Left ventricle myocardium inferior (tissue), 1 donor: Measurements from ENCODE around the gene MAOB. TPM values are rescaled to one million over a fixed set of nuclear protein-coding genes. Genes with fewer than 3 reads are reported as not detected.
A peak's percentile ranks its signal among the peaks of the same experiment; 100 is the strongest.

ENCODE experiments used
- DNase-seq: peaks from one replicate; pipeline ENCODE4 v3.0.0-alpha.2; 2020
- H3K27ac ChIP-seq: fragments of 200-600 bp; replicated peaks from 2 replicates; pipeline ENCODE4 v1.8.0; 2021
- H3K27me3 ChIP-seq: fragments of 200-600 bp; 2 replicates; pipeline ENCODE4 v1.8.0; 2021; ENCODE audit warnings: low read depth
- H3K36me3 ChIP-seq: fragments of 200-600 bp; 2 replicates; pipeline ENCODE4 v1.8.0; 2021
- H3K4me1 ChIP-seq: fragments of 200-600 bp; 2 replicates; pipeline ENCODE4 v1.8.0; 2021
- H3K4me3 ChIP-seq: fragments of 200-600 bp; 2 replicates; pipeline ENCODE4 v1.8.0; 2021; ENCODE audit warnings: mild to moderate bottlenecking, moderate library complexity
- H3K9me3 ChIP-seq: fragments of 200-600 bp; replicated peaks from 2 replicates; pipeline ENCODE4 v1.8.0; 2021
- intact Hi-C: fragments of 100-400 bp; cut with micrococcal nuclease; formaldehyde crosslinking; loops from one replicate; pipeline ENCODE4 v1.11.0; 2022
- total RNA-seq: library from RNA; stranded (reverse); fragmentation: NEBNext Ultra II Directional; extraction: Animal tissue kit (Norgen Biotek cat#: 25700); gene quantifications from one replicate; pipeline ENCODE4 v1.2.1, GENCODE V29; 2021
- TF ChIP-seq, protein P1 (sequence below): fragments of 200-600 bp; IDR thresholded peaks from 2 replicates; pipeline ENCODE4 v1.8.0; 2021; ENCODE audit warnings: antibody characterized with exemption, mild to moderate bottlenecking, borderline replicate concordance
- donor health status: DM: no; HTN: yes; CAD: no; lungs with severe emphysema.

Gene MAOB
- total RNA-seq, 1 donor from 2014 or later: 157 TPM

DNA sequence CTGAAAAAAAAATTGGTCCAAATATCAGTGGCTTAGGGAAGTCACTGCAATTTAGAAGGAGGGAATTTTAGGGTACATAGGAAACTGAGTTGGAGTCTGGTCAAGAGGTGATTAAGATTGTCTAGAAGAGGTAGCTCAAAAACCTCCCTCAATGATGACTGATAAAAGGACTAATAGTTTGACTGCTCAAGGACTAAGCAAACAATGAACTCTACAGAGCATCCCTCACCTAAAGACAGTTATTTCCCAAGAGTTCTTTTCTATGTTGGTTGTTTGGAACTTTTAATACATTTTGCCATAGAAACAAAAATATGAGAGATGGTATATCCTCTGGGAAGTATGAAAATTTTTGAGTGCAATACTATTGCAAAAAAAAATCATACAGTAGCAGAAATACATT is 35.7 kb downstream of the MAOB start:
- Histone ChIP-seq H3K27ac (no peak overlapping the region), H3K27me3 (no peaks in the 10 kb centered on the region)
- intact Hi-C loops: no loop called here

DNA sequence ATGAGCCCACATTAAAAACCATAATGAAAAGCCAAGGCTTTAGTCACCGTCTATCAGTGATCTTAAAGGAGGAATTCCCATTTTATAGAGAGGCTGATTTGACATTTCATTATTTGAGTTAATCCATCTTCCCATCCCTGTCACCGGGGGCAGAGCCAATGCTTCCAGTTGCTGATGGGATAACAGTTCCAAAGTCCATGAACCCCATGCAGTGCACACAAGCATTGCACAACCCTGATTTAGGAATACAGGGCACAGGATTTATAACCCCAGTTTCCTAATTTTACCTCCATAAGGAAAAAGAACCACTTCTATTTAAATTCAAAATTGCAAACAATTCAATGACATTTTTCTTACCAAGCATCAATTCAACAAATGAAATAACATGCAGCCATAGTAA is 36.5 kb downstream of the MAOB start:
- TF ChIP-seq, protein P1, sequence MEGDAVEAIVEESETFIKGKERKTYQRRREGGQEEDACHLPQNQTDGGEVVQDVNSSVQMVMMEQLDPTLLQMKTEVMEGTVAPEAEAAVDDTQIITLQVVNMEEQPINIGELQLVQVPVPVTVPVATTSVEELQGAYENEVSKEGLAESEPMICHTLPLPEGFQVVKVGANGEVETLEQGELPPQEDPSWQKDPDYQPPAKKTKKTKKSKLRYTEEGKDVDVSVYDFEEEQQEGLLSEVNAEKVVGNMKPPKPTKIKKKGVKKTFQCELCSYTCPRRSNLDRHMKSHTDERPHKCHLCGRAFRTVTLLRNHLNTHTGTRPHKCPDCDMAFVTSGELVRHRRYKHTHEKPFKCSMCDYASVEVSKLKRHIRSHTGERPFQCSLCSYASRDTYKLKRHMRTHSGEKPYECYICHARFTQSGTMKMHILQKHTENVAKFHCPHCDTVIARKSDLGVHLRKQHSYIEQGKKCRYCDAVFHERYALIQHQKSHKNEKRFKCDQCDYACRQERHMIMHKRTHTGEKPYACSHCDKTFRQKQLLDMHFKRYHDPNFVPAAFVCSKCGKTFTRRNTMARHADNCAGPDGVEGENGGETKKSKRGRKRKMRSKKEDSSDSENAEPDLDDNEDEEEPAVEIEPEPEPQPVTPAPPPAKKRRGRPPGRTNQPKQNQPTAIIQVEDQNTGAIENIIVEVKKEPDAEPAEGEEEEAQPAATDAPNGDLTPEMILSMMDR: no peak
- Histone ChIP-seq H3K4me3 (no peak overlapping the region), H3K27ac (no peak overlapping the region), H3K4me1 (peaks cover 5% of the 10 kb centered on the region), H3K27me3 (no peaks in the 10 kb centered on the region), H3K36me3 (no peaks in the 10 kb centered on the region), H3K9me3 (no peaks in the 10 kb centered on the region)
- intact Hi-C loops: no loop called here
- no peak for DNase-seq

More for the DNA sequence above, 35.7 kb downstream of the MAOB start:
- H3K36me3 ChIP-seq: no peaks in the 10 kb centered on the region
- TF ChIP-seq, protein P1: no peak
- DNase-seq: no peak
- H3K4me1 ChIP-seq: peaks cover 5% of the 10 kb centered on the region
- H3K9me3 ChIP-seq: no peaks in the 10 kb centered on the region
- H3K4me3 ChIP-seq: no peak overlapping the region

DNA sequence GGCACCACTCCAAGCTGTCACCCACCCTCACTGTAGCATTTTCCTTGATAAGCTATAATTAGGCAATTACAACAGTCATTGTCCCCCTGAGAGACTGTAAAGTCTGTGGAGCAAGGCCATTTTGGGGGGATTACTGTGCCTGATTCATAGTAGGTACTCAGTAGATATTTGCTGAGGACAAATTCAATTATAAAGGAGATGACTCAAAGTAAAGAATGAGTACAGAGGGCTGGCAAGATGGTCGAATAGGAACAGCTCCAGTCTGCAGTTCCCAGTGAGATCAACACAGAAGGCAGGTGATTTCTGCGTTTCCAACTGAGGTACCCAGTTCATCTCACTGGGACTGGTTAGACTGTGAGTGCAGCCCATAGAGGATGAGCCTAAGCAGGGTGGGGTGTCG is 42.0 kb downstream of the MAOB start:
- Histone ChIP-seq H3K36me3 (no peaks in the 10 kb centered on the region), H3K27me3 (no peaks in the 10 kb centered on the region), H3K9me3 (no peaks in the 10 kb centered on the region), H3K4me3 (no peak overlapping the region), H3K4me1 (peaks cover 7% of the 10 kb centered on the region), H3K27ac (no peak overlapping the region)
- intact Hi-C loops: no loop called here
- DNase-seq: no peak
- TF ChIP-seq, protein P1: no peak

DNA sequence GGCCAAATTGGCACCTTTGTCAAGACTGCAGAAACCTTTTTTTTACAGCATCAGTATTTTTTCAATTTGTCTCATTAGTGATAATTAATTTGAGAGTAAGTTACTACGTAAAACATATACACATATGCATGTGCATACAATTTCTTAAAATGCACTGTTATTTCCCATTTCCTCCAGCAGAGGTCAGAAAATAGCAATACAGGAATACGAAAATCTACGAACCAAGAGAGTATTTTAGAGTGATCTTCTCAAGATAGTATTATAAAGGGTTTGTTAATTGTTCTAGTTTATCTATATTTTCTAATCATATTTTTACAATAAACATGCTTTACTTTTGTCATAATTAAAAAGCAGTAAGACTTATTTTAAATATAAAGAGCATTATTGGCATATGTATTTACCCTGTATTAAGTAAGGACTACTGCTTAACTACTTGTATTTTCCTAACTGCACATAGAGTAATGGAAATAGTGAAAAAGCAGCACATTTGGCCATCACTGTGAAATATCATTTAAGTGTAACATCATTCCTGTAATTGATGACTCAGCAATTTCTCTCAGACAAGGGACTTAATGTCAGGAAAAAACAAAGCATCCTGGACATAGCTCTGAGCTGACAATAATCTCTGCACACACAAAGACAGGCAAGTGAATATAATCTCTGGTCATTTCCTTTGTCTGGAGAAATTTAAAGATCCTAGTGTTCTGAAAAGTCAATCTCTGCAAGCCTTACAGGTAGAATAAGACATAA is 45.6 kb downstream of the MAOB start:
- intact Hi-C loops: loop anchor here (10.0 kb wide), 1 partner anchor 98 kb away; no protein-coding TSS in a partner anchor

DNA sequence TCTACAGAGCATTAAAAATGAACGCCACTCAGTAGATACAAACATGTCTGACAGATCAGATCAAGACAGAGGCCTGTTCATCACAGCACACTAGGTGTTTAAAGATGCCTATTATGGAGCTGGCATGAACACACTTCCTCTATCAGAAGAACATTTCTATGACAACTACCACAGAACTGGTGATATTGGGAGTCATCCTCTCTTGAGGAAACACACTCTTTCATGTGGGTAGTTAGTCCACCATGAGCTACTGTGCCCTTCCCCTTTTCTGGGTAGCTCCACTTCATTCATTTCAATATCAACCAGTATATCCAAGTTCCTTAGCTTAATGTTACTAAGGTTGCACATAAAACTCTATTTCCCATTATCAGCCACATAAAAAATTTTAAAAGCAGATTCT is 46.7 kb downstream of the MAOB start:
- H3K36me3 ChIP-seq: no peaks in the 10 kb centered on the region
- no peak overlapping the region for H3K27ac ChIP-seq
- intact Hi-C loops: loop anchor here (10.0 kb wide), 1 partner anchor 99 kb away; no protein-coding TSS in a partner anchor
- peaks cover 7% of the 10 kb centered on the region for H3K4me1 ChIP-seq
- TF ChIP-seq, protein P1: no peak
- H3K9me3 ChIP-seq: no peaks in the 10 kb centered on the region
- DNase-seq: no peak
- no peaks in the 10 kb centered on the region for H3K27me3 ChIP-seq
- H3K4me3 ChIP-seq: no peak overlapping the region

More for the DNA sequence above, 45.6 kb downstream of the MAOB start:
- Histone ChIP-seq H3K27ac (no peak overlapping the region), H3K4me3 (no peak overlapping the region), H3K27me3 (no peaks in the 10 kb centered on the region), H3K9me3 (no peaks in the 10 kb centered on the region), H3K4me1 (peaks cover 7% of the 10 kb centered on the region), H3K36me3 (no peaks in the 10 kb centered on the region)
- TF ChIP-seq, protein P1: peak; percentile 69
- DNase-seq: no peak
